Panc1 (cell line): Measurements from ENCODE around the gene IFIT1B. TPM values are rescaled to one million over a fixed set of nuclear protein-coding genes. Genes with fewer than 3 reads are reported as not detected.

Experiments used
- ATAC-seq: fragments of 200-7000 bp; cut with Tn5 transposase; 2 replicates; pipeline ENCODE4 v1.9.1; 2020; ENCODE audit warnings: mild to moderate bottlenecking, moderate library complexity
- BruUV-seq: library from RNA; stranded (reverse); fragments of 400-500 nt; replicated peaks from 2 replicates; lab custom pipeline; 2021; lab: Mats Ljungman, UMichigan
- CTCF ChIA-PET: fragments of 300-600 bp; sonication (Branson Sonifier 250); formaldehyde crosslinking; loops from one replicate; lab custom pipeline; 2022; ENCODE audit warnings: antibody characterized with exemption; lab: Charles Lee
- POLR2A ChIA-PET: fragments of 300-600 bp; sonication (Branson Sonifier 250); formaldehyde crosslinking; loops from one replicate; lab custom pipeline; 2022; ENCODE audit warnings: antibody characterized with exemption; lab: Charles Lee
- DNase-seq: peaks from one replicate; pipeline ENCODE4 v3.0.0-alpha.2; 2010; ENCODE audit warnings: low read depth, low spot score
- H3K27ac ChIP-seq: 2 replicates; pipeline ENCODE4 v1.5.1; 2011; ENCODE audit warnings: mild to moderate bottlenecking, low read length, inconsistent platforms
- H3K27me3 ChIP-seq: fragments of 200-500 bp; sonication (Bioruptor generic); 2 replicates; pipeline ENCODE4 v1.6.0; 2014; ENCODE audit warnings: low read length, inconsistent platforms; ENCODE audit not compliant: control insufficient read depth, insufficient read depth
- H3K36me3 ChIP-seq: fragments of 200-500 bp; sonication (Bioruptor generic); 2 replicates; pipeline ENCODE4 v1.5.1; 2014; ENCODE audit warnings: inconsistent platforms, mild to moderate bottlenecking, low read length, moderate library complexity; ENCODE audit not compliant: control insufficient read depth, insufficient read depth
- H3K4me1 ChIP-seq: 2 replicates; pipeline ENCODE4 v1.5.1; 2011; ENCODE audit warnings: inconsistent platforms, mild to moderate bottlenecking, low read length, moderate library complexity; ENCODE audit not compliant: control insufficient read depth, insufficient read depth
- H3K4me3 ChIP-seq, 2 experiments: 2 replicates each; pipeline ENCODE4 v1.5.1; 2011 to 2012; ENCODE audit warnings: low read depth in 2 of 2, low read length in 2 of 2, mild to moderate bottlenecking in 2 of 2, inconsistent platforms in 1 of 2, moderate library complexity in 1 of 2
- H3K9me3 ChIP-seq: fragments of 200-500 bp; sonication (Bioruptor generic); 2 replicates; pipeline ENCODE4 v1.5.1; 2014; ENCODE audit warnings: low read depth, mild to moderate bottlenecking, inconsistent platforms, low read length, moderate library complexity; ENCODE audit not compliant: control insufficient read depth, insufficient read depth
- CTCF ChIP-seq: fragments of 450-650 bp; IDR thresholded peaks from 2 replicates; pipeline ENCODE4 v1.5.1; 2017; ENCODE audit warnings: mild to moderate bottlenecking
- POLR2AphosphoS5 ChIP-seq: IDR thresholded peaks from 2 replicates; pipeline ENCODE4 v1.6.1; 2012; ENCODE audit warnings: mild to moderate bottlenecking, low read depth, low read length, moderate library complexity
- REST ChIP-seq, 2 experiments: IDR thresholded peaks; 2 replicates each; pipeline ENCODE4 v1.6.1; 2011 to 2012; ENCODE audit warnings: low read depth in 2 of 2, control low read depth in 1 of 2, low read length in 1 of 2, mild to moderate bottlenecking in 1 of 2, moderate library complexity in 1 of 2; ENCODE audit not compliant: insufficient read depth in 1 of 2
- SIN3A ChIP-seq: IDR thresholded peaks from 2 replicates; pipeline ENCODE4 v1.6.1; 2012; ENCODE audit warnings: low read depth, mild to moderate bottlenecking, low read length, moderate library complexity, borderline replicate concordance; ENCODE audit not compliant: insufficient read depth
- TCF7L2 ChIP-seq: IDR thresholded peaks from 2 replicates; pipeline ENCODE4 v1.6.1; 2011; ENCODE audit warnings: mild to moderate bottlenecking, low read depth, low read length, inconsistent platforms
- in situ Hi-C: cut with HindIII; loops from 2 replicates; pipeline ENCODE4 v1.10.0; 2016; ENCODE audit warnings: low sequenced_read_pairs, low pct_unique_long_range_greater_than_20kb
- intact Hi-C: fragments of 100-400 bp; cut with micrococcal nuclease; formaldehyde crosslinking; loops from one replicate; pipeline ENCODE4 v1.10.0; 2022; ENCODE audit not compliant: unreplicated experiment
- total RNA-seq: library from RNA; stranded (reverse); gene quantifications from one replicate; pipeline ENCODE4 v1.2.1, GENCODE V29; 2021; ENCODE audit not compliant: unreplicated experiment

Gene IFIT1B
- total RNA-seq, 1 experiment from 2014 or later = not detected

- peak overlapping the region; percentile 87 for H3K27ac ChIP-seq
- ChIA-PET CTCF (no interaction called here), POLR2A (interaction anchor here (0.6 kb wide), 1 partner anchor 164 kb away, joined by 3 read pairs; the partner anchor contains the start of gene LIPA)
- DNase-seq (no peak), ATAC-seq (peak; percentile 83)
- no TSS peak for BruUV-seq
- peak overlapping the region; percentile 66 to 96 for H3K4me3 ChIP-seq
- H3K27me3 ChIP-seq = no peaks in the 10 kb centered on the region
- peaks cover 14% of the 10 kb centered on the region for H3K4me1 ChIP-seq
- no peaks in the 10 kb centered on the region for H3K36me3 ChIP-seq
- in situ Hi-C loops (no loop called here), intact Hi-C loops (no loop called here)
- H3K9me3 ChIP-seq = no peaks in the 10 kb centered on the region
- TF ChIP-seq POLR2AphosphoS5 = no peak
- TF ChIP-seq REST (IDR thresholded peaks at IDR 0.05; ENCODE audit: insufficient read depth in 1 of 2, low read depth in 2 of 2, low read length in 1 of 2) = peak in 1 of 2 experiments; percentile 36; a peak in 1 of 4 replicates
These were observed 37.3 kb downstream of the IFIT1B start for GRCh38 chr10:89414879-89415821.

GRCh38 chr10:89416465-89416864 lies 38.6 kb downstream of the IFIT1B start:
- in situ Hi-C loops = no loop called here
- intact Hi-C loops = no loop called here
- Histone ChIP-seq H3K36me3 (no peaks in the 10 kb centered on the region), H3K27me3 (no peaks in the 10 kb centered on the region), H3K27ac (peak overlapping the region; percentile 44; the same call in 1 of the 2 replicates), H3K4me1 (peaks cover 14% of the 10 kb centered on the region), H3K4me3 (no peak overlapping the region), H3K9me3 (no peaks in the 10 kb centered on the region)
- POLR2A ChIA-PET = no interaction called here
- CTCF ChIA-PET = no interaction called here
- no TSS peak for BruUV-seq
- no peak for TF ChIP-seq CTCF
- TF ChIP-seq SIN3A = no peak
- no peak for TF ChIP-seq POLR2AphosphoS5
- no peak for TF ChIP-seq TCF7L2
- no peak for TF ChIP-seq REST (IDR thresholded peaks at IDR 0.05; ENCODE audit: insufficient read depth in 1 of 2, low read depth in 2 of 2, low read length in 1 of 2)
- DNase-seq (no peak), ATAC-seq (no peak)
